ENCODE data around the gene TIPARP. TPM values are rescaled to one million over a fixed set of nuclear protein-coding genes. Genes with fewer than 3 reads are reported as not detected.

TIPARP gene
- total and polyA plus RNA-seq, 4 donors = 4.4 to 13.6 (median 8.8) TPM

GRCh38 chr3:156743859-156744258, 69.5 kb downstream of the TIPARP start:
- H3K27ac ChIP-seq (ENCODE audit: low read depth in 1 of 2, low read length in 2 of 2) = no peak overlapping the region
- no peaks in the 10 kb centered on the region for H3K27me3 ChIP-seq (ENCODE audit: control insufficient read depth in 4 of 4, insufficient read depth in 4 of 4, low read length in 3 of 4)
- DNase-seq (ENCODE audit: low spot score) = no peak
- H3K36me3 ChIP-seq (ENCODE audit: control insufficient read depth in 4 of 4, insufficient read depth in 3 of 4, low read depth in 1 of 4, low read length in 3 of 4) = no peaks in the 10 kb centered on the region
- H3K4me1 ChIP-seq (ENCODE audit: control insufficient read depth in 4 of 4, insufficient read depth in 4 of 4, low read length in 3 of 4) = no peaks in the 10 kb centered on the region
- H3K9ac ChIP-seq (ENCODE audit: low read depth in 1 of 2, low read length in 2 of 2) = no peak overlapping the region
- H3K4me3 ChIP-seq (ENCODE audit: low read depth in 1 of 3, low read length in 3 of 3) = no peak overlapping the region
- 91% methylated on average over 5 of the region's 5 CpGs for WGBS
- H3K9me3 ChIP-seq (ENCODE audit: control insufficient read depth in 4 of 4, low read length in 3 of 4) = peaks cover 0 to 1% (median 0%) of the 10 kb centered on the region in 4 donors
- TF ChIP-seq, protein P1, sequence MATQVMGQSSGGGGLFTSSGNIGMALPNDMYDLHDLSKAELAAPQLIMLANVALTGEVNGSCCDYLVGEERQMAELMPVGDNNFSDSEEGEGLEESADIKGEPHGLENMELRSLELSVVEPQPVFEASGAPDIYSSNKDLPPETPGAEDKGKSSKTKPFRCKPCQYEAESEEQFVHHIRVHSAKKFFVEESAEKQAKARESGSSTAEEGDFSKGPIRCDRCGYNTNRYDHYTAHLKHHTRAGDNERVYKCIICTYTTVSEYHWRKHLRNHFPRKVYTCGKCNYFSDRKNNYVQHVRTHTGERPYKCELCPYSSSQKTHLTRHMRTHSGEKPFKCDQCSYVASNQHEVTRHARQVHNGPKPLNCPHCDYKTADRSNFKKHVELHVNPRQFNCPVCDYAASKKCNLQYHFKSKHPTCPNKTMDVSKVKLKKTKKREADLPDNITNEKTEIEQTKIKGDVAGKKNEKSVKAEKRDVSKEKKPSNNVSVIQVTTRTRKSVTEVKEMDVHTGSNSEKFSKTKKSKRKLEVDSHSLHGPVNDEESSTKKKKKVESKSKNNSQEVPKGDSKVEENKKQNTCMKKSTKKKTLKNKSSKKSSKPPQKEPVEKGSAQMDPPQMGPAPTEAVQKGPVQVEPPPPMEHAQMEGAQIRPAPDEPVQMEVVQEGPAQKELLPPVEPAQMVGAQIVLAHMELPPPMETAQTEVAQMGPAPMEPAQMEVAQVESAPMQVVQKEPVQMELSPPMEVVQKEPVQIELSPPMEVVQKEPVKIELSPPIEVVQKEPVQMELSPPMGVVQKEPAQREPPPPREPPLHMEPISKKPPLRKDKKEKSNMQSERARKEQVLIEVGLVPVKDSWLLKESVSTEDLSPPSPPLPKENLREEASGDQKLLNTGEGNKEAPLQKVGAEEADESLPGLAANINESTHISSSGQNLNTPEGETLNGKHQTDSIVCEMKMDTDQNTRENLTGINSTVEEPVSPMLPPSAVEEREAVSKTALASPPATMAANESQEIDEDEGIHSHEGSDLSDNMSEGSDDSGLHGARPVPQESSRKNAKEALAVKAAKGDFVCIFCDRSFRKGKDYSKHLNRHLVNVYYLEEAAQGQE (IDR thresholded peaks at IDR 0.05) = no peak
- TF ChIP-seq, protein P2, sequence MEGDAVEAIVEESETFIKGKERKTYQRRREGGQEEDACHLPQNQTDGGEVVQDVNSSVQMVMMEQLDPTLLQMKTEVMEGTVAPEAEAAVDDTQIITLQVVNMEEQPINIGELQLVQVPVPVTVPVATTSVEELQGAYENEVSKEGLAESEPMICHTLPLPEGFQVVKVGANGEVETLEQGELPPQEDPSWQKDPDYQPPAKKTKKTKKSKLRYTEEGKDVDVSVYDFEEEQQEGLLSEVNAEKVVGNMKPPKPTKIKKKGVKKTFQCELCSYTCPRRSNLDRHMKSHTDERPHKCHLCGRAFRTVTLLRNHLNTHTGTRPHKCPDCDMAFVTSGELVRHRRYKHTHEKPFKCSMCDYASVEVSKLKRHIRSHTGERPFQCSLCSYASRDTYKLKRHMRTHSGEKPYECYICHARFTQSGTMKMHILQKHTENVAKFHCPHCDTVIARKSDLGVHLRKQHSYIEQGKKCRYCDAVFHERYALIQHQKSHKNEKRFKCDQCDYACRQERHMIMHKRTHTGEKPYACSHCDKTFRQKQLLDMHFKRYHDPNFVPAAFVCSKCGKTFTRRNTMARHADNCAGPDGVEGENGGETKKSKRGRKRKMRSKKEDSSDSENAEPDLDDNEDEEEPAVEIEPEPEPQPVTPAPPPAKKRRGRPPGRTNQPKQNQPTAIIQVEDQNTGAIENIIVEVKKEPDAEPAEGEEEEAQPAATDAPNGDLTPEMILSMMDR (IDR thresholded peaks at IDR 0.05; ENCODE audit: low read depth, low read length, missing input control) = no peak
- TF ChIP-seq EGR1 (IDR thresholded peaks at IDR 0.05; ENCODE audit: low read depth in 2 of 2) = no peak
- no peak for TF ChIP-seq HNF4G (IDR thresholded peaks at IDR 0.05)
- TF ChIP-seq, protein P3, sequence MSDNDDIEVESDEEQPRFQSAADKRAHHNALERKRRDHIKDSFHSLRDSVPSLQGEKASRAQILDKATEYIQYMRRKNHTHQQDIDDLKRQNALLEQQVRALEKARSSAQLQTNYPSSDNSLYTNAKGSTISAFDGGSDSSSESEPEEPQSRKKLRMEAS (IDR thresholded peaks at IDR 0.05) = no peak
- TF ChIP-seq FOXA1 (IDR thresholded peaks at IDR 0.05) = no peak

- Histone ChIP-seq H3K4me3 (ENCODE audit: low read depth in 1 of 3, low read length in 3 of 3) (no peak overlapping the region), H3K9ac (ENCODE audit: low read depth in 1 of 2, low read length in 2 of 2) (no peak overlapping the region), H3K27ac (ENCODE audit: low read depth in 1 of 2, low read length in 2 of 2) (no peak overlapping the region), H3K27me3 (ENCODE audit: control insufficient read depth in 4 of 4, insufficient read depth in 4 of 4, low read length in 3 of 4) (no peaks in the 10 kb centered on the region), H3K4me1 (ENCODE audit: control insufficient read depth in 4 of 4, insufficient read depth in 4 of 4, low read length in 3 of 4) (no peaks in the 10 kb centered on the region), H3K9me3 (ENCODE audit: control insufficient read depth in 4 of 4, low read length in 3 of 4) (peaks cover 0 to 1% (median 0%) of the 10 kb centered on the region in 4 donors), H3K36me3 (ENCODE audit: control insufficient read depth in 4 of 4, insufficient read depth in 3 of 4, low read depth in 1 of 4, low read length in 3 of 4) (no peaks in the 10 kb centered on the region)
- DNase-seq (ENCODE audit: low spot score) = no peak
- TF ChIP-seq RAD21 (IDR thresholded peaks at IDR 0.05) (no peak), ZBTB33 (IDR thresholded peaks at IDR 0.05) (no peak), EGR1 (IDR thresholded peaks at IDR 0.05; ENCODE audit: low read depth in 2 of 2) (no peak), YY1 (IDR thresholded peaks at IDR 0.05) (no peak), HNF4A (conservative IDR thresholded peaks at IDR 0.05) (no peak), HNF4G (IDR thresholded peaks at IDR 0.05) (no peak), FOXA2 (IDR thresholded peaks at IDR 0.05) (no peak), RXRA (IDR thresholded peaks at IDR 0.05) (no peak), SP1 (IDR thresholded peaks at IDR 0.05) (no peak), JUND (IDR thresholded peaks at IDR 0.05) (no peak), NR2F2 (IDR thresholded peaks at IDR 0.05) (no peak), FOXA1 (IDR thresholded peaks at IDR 0.05) (no peak), TAF1 (conservative IDR thresholded peaks at IDR 0.05) (no peak)
- TF ChIP-seq, protein P3 (IDR thresholded peaks at IDR 0.05) = no peak
- TF ChIP-seq, protein P1 (IDR thresholded peaks at IDR 0.05) = no peak
- TF ChIP-seq, protein P2 (IDR thresholded peaks at IDR 0.05; ENCODE audit: low read depth, low read length, missing input control) = no peak
- 70% methylated on average over 7 of the region's 7 CpGs for WGBS
Measured at GRCh38 chr3:156744631-156745030, 70.2 kb downstream of the TIPARP start.
